HL-60 (cell line): ENCODE results near the gene BACE1.

Source experiments
- CTCF ChIP-seq: IDR thresholded peaks from one replicate; pipeline ENCODE4 v1.5.1; 2011; ENCODE audit warnings: low read length, control low read depth, inconsistent platforms; ENCODE audit not compliant: insufficient read depth
- POLR2AphosphoS5 ChIP-seq: IDR thresholded peaks from 2 replicates; pipeline ENCODE4 v1.6.1; 2012; ENCODE audit warnings: low read depth
- SPI1 ChIP-seq: IDR thresholded peaks from 2 replicates; pipeline ENCODE4 v1.6.1; 2012; ENCODE audit warnings: low read depth, mild to moderate bottlenecking, borderline replicate concordance

GRCh38 chr11:117269856-117270255 is 46.2 kb downstream of the BACE1 start:
- TF ChIP-seq CTCF (no peak), POLR2AphosphoS5 (no peak), SPI1 (no peak)
